Measurements from ENCODE around the gene SLC4A4. TPM values are rescaled to one million over a fixed set of nuclear protein-coding genes. Genes with fewer than 3 reads are reported as not detected.

The SLC4A4 gene
- total RNA-seq, 1 donor from 2014 or later = 5.0 TPM

GRCh38 chr4:71495454-71495853, 156.6 kb downstream of the SLC4A4 start:
- TF ChIP-seq CTCF (IDR thresholded peaks at IDR 0.05; ENCODE audit: unreplicated experiment) = no peak
- no peaks in the 10 kb centered on the region for H3K4me1 Mint-ChIP-seq (ENCODE audit: unreplicated experiment)
- H3K27me3 Mint-ChIP-seq (ENCODE audit: unreplicated experiment) = no peaks in the 10 kb centered on the region
- no peak for DNase-seq (ENCODE audit: low spot score)
- H3K27ac Mint-ChIP-seq (ENCODE audit: unreplicated experiment) = no peak overlapping the region
- H3K4me3 Mint-ChIP-seq (ENCODE audit: unreplicated experiment) = no peak overlapping the region
- no peaks in the 10 kb centered on the region for H3K9me3 Mint-ChIP-seq (ENCODE audit: unreplicated experiment)
- no peaks in the 10 kb centered on the region for H3K36me3 Mint-ChIP-seq (ENCODE audit: low read depth, unreplicated experiment)

- Mint-ChIP-seq H3K27me3 (ENCODE audit: unreplicated experiment) (no peaks in the 10 kb centered on the region), H3K27ac (ENCODE audit: unreplicated experiment) (no peak overlapping the region), H3K9me3 (ENCODE audit: unreplicated experiment) (no peaks in the 10 kb centered on the region), H3K4me3 (ENCODE audit: unreplicated experiment) (no peak overlapping the region), H3K36me3 (ENCODE audit: low read depth, unreplicated experiment) (no peaks in the 10 kb centered on the region), H3K4me1 (ENCODE audit: unreplicated experiment) (no peaks in the 10 kb centered on the region)
- no peak for TF ChIP-seq CTCF (IDR thresholded peaks at IDR 0.05; ENCODE audit: unreplicated experiment)
- DNase-seq (ENCODE audit: low spot score) = no peak
Measured at GRCh38 chr4:71497078-71497477, 158.3 kb downstream of the SLC4A4 start.

GRCh38 chr4:71498002-71498401, 159.2 kb downstream of the SLC4A4 start:
- no peaks in the 10 kb centered on the region for H3K36me3 Mint-ChIP-seq (ENCODE audit: low read depth, unreplicated experiment)

GRCh38 chr4:71498625-71499024, 159.8 kb downstream of the SLC4A4 start:
- TF ChIP-seq CTCF (IDR thresholded peaks at IDR 0.05; ENCODE audit: unreplicated experiment) = no peak
- no peak overlapping the region for H3K27ac Mint-ChIP-seq (ENCODE audit: unreplicated experiment)
- no peak overlapping the region for H3K4me3 Mint-ChIP-seq (ENCODE audit: unreplicated experiment)
- H3K9me3 Mint-ChIP-seq (ENCODE audit: unreplicated experiment) = no peaks in the 10 kb centered on the region
- H3K36me3 Mint-ChIP-seq (ENCODE audit: low read depth, unreplicated experiment) = no peaks in the 10 kb centered on the region
- H3K27me3 Mint-ChIP-seq (ENCODE audit: unreplicated experiment) = no peaks in the 10 kb centered on the region
- no peaks in the 10 kb centered on the region for H3K4me1 Mint-ChIP-seq (ENCODE audit: unreplicated experiment)
- DNase-seq (ENCODE audit: low spot score) = no peak

More at GRCh38 chr4:71498002-71498401, 159.2 kb downstream of the SLC4A4 start:
- no peak for TF ChIP-seq CTCF (IDR thresholded peaks at IDR 0.05; ENCODE audit: unreplicated experiment)
- Mint-ChIP-seq H3K9me3 (ENCODE audit: unreplicated experiment) (no peaks in the 10 kb centered on the region), H3K4me3 (ENCODE audit: unreplicated experiment) (no peak overlapping the region), H3K27me3 (ENCODE audit: unreplicated experiment) (no peaks in the 10 kb centered on the region), H3K4me1 (ENCODE audit: unreplicated experiment) (no peaks in the 10 kb centered on the region), H3K27ac (ENCODE audit: unreplicated experiment) (no peak overlapping the region)
- no peak for DNase-seq (ENCODE audit: low spot score)

- Mint-ChIP-seq H3K4me3 (ENCODE audit: unreplicated experiment) (no peak overlapping the region), H3K4me1 (ENCODE audit: unreplicated experiment) (no peaks in the 10 kb centered on the region), H3K27ac (ENCODE audit: unreplicated experiment) (no peak overlapping the region), H3K27me3 (ENCODE audit: unreplicated experiment) (no peaks in the 10 kb centered on the region), H3K9me3 (ENCODE audit: unreplicated experiment) (no peaks in the 10 kb centered on the region), H3K36me3 (ENCODE audit: low read depth, unreplicated experiment) (peaks cover 7% of the 10 kb centered on the region)
- no peak for TF ChIP-seq CTCF (IDR thresholded peaks at IDR 0.05; ENCODE audit: unreplicated experiment)
- no peak for DNase-seq (ENCODE audit: low spot score)
Measured at GRCh38 chr4:71501992-71502391, 163.2 kb downstream of the SLC4A4 start.
